HPDE6-E6E7 (cell line): Measurements from ENCODE around the gene CX3CR1.
"Not testable (repeated sequence)": the region's sequence is repeated elsewhere in the genome, so short reads cannot be mapped to it uniquely, and the experiment has no call there.

Experiments used
- DNase-seq: peaks from one replicate; pipeline ENCODE4 v3.0.0; 2011; ENCODE audit warnings: missing footprints; ENCODE audit errors: extremely low spot score

CX3CR1 gene

DNA sequence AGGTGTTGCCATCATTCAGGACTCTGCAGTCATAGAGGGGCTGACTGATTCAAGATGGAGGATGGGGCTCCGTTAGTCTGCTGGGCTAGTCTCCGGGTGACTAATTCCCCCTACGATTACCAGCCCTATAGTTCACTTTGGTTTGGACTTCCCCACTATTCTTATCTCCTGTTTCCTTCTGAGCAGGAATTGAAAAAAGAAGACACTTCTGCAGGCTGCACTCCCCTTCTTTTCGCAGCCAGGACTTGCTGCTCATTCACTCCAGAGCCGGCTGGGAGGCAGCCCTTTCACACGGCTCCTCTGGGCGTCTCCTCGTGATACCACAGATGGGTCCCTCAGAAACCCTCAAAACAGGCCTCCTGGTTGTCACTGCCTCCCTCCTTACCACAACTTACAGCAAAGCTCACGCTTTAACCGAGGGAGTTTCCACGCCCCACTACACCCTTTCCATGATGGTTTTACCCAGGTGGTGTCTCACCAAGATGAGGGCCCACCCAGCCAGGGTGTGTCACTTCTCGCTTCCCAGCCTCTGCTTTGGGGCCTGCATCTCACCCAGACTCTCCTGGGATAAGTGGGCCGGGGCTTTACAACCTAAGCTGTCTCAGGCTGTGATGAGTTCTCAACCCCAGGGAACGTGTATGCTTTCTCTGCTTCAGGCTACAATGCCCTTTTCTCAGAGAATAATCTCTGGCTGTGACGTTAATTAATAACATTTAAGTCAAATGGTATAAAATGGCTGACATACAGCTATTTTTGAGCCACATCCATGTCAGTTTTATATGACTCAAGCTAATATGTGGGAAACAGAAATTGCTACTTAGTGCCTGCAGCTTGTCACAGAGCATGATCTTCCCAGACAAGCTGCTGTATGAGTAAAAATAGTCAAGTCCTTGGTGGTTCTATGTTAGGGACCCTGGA, 11.9 kb downstream of the CX3CR1 start:
- DNase-seq: no peak

DNA sequence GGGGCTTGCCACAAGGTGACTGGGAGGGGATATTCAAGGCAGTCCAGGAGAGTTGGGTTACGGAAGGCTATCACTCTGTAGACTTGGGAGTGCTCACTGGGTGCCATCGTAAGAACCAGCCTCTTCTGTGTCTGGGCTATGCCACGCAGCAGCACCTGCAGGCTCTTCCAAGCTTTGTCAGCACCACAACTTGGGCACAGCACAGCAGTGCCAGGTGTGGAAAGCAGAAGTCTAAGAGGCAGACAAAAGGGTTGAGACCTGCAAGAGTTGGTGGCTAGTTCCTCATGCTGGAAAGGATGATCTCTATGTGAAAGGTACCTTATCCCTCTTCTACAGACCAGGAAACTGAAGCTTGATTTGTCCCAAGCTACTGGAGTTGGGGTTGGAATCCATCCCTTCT, 15.8 kb downstream of the CX3CR1 start:
- DNase-seq: no peak

DNA sequence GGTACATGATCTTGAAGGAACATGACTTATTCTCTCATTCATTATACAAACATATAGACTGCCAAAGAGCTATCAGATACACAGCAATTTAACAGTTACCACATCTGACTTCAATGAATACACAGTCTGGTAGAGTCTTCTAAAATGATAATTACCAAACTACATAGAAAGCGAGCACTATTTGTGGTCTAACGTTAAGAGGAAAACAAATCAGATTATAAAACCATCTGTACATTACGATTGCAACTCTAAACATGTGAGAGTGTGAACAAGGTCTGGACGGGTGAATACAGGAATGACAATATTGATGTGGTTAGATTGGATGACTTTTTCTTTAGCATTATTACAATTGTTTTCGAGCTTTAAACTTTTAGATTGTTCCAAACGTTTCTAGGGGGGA, 16.3 kb downstream of the CX3CR1 start:
- no peak for DNase-seq

DNA sequence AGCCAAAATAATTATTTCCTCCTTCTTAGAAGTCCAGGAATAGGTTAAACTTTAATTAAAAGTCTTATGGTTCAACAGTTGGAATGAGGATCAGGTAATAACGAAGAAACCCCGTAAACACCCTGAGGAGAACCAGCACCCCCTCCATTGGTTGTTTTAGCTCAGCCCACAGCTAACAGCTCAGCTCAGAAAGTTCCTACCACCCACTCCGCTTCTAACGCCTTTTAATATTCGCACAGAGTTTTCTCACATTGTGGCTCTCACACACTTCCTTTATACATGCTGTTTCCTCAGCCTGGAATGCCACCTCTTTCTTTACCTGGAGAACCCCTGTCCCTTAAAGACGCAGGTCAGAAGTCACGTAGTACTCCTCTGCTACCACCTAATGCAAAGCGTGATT, 17.0 kb downstream of the CX3CR1 start:
- no peak for DNase-seq

DNA sequence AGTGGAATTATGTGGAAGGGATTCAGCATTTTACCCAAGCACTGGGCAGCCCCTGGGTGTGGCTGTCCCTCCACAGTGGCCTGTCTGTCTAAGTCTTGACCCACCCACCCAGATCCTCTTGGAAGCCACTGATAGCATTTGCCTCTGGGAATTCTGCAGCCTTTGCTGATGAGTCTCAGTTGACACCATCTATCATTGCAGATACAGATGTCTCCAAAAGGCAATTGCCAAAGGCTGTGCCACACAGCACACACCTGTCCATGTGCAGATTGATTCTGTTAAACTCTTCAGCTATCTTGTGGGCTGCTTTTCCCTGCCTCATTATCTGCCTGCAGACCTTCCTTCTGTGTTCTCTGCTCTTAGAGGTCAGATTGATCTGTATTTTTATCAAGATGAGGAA, 18.1 kb downstream of the CX3CR1 start:
- DNase-seq: no peak

DNA sequence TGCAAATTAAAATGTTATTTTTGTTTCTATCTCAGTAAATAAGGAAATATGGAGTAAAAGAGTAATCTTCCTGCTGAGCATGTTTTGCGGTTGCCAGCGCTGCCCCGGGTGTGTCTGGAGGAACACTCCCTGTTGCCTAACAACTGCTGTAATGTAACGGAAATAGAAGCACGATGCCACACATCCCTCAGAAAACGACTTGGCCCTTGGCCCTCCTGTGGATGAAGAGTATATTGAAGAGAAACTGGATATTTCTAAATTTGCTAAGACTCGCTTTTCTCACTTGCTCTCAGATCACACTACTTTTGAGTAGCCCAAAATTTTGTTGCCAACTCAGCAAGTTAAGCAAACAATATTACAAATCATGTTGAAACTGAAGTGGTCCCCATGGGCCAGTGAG, 18.9 kb downstream of the CX3CR1 start:
- DNase-seq: peak; percentile 63

DNA sequence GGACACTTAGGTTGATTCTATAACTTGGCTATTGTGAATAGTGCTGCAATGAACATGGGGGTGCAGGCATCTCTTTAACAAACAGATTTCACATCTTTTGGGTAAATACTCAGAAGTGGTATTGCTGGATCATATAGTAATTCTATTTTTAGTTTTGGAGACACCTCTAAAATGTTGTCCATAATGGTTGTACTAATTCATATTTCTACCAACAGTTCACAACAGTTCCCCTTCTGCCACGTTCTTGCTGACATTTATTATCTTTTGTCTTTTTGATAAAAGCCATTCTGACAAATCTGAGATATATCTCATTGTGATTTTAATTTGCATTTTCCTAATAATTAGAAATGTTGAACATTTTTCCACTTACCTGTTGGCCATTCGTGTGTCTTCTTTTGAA, 19.5 kb downstream of the CX3CR1 start:
- no peak for DNase-seq

DNA sequence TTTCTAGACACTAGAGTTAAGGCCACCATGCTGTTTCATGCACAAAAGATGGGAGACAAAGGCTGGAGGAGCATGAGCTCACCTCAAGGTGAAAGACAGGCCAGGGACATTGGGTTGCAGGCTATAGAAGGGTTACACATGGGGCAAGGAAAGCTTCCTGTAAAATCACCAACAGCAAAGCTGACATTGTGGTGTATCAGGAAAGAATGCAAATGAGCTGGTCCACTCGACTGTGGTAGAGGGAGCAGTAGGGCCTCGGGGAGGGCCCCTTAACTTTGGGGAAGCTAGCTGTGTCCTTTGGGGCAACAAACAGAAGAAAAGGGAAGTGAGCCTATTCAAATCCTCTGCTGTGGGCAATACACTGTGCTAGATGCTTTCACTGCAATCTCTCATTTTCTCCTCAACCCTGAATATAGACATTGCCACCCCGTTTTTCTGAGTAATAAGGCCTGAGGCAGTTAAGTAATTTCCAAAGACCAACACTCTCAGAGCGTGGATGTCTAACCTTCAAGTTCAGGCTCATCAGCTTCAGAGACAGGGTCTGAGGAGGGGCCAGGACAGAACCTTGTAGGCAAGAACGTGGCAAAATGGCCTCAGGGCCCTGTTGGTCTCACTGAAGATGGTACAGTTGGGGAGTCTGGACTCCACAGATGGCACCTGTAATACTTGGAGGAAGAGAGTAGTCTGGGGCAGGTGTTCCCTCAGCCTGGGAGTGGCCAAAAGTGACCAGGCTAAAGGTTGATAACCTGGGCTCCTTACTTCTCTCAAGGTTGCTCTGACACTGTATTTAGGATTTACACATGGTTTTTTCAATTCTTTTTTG, 24.1 kb downstream of the CX3CR1 start:
- DNase-seq: no peak

DNA sequence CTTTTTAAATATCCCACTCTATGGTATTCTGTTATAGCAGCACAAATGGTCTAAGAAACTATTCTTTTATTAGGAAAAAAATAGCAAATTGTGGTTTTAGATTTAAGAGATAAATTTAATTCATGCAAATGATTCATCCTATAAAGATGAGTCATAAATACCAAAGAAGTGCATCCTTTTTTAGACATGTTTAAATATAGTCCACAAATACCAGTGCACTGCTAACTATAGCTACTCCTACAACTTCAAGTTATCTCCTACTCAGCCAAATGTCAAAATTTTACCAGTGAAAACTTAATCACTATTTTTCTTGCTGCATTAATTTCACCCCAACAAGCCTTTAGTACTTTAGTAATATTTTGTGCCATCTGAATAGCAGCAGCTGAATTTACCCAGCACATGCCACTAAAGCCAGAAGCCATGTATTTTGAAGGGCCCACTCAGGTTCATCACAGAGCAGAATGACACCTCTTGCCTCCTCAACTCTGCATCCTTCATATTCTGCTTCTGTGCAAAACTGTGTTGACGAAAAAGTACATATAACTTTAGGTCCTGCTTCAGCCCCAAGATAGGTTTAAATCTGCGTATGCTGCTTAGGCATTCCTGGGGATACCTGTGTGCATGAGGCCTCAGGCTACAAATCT, 24.9 kb downstream of the CX3CR1 start:
- no peak for DNase-seq

DNA sequence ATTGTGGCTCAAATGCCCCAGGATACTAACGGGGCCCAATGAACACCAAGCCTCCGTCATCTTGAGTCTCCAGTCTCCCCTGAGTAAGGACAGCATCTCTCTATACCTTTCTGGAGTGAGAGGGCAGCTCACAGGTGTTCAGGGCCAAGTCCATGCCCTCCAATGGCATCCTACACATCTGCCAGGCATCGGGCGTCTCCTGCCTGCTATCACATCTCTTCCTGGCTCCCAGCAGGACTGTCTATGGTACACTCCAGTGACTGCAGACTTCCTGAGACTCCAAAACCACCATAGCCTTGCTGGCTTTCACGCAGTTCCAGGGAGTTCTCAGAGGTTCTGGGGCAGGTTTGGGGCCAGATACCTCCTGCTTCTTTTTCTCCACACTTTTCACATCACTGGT, 28.3 kb downstream of the CX3CR1 start:
- DNase-seq: no peak

DNA sequence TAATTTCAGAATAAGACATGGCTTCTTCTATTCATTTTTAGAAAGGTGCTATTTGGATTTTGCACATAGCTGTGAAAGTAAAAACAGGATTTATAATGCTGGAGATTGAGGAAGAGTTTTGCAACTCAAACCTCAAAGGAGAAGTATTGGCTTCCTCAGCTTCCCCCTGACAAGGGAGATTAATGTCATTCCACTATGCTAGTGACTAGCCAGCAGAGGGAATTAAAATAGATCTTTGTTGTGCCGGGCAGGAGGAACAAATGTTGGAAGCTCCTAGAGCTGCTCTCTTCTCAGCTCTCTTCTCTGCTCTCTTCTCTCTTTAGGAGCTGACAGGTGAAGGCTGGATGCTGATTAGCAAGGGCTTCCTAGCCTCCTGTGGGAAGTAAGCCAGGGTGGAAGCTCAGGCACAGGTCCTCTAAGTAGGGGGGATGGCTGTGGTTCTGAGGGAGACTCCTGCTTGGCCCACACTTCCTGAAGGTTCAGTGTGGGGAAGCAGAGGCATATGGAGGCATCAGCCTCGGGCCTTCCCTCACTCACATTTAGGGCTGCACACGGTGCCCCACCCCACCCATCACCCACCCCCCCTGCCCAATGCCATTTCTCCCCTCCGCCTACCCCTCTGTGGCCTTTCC, 29.6 kb downstream of the CX3CR1 start:
- no peak for DNase-seq

DNA sequence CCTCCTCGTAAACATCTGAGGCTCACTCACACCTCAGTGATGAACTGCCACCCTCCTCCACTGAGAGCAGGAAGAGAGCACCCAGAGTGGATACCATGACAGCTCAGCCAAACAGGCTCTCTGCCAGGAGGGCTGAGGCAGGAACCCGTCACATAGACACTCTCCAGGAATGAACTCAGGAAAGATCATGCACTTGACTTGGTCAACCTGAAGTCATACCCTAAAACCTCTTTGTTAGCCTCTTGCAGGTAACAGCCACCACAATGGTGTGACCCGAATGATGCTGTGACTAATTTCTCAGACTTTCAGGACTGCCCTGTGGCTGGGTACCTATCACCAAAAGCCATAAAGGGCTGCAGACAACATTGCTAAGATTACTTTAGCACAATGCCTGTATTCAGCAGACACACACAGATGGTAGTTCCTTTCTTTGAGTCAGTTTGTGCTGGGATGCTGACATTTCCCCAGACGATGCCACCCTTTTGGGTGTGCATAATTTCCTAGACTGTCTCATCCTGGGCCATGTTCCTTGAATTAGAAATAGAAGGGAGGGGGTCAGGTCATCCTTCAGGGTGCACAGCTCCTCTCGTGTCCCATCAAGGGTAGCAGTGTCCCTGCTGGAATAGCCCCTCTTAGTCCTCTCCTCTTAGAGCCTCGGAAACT, 30.3 kb downstream of the CX3CR1 start:
- no peak for DNase-seq

DNA sequence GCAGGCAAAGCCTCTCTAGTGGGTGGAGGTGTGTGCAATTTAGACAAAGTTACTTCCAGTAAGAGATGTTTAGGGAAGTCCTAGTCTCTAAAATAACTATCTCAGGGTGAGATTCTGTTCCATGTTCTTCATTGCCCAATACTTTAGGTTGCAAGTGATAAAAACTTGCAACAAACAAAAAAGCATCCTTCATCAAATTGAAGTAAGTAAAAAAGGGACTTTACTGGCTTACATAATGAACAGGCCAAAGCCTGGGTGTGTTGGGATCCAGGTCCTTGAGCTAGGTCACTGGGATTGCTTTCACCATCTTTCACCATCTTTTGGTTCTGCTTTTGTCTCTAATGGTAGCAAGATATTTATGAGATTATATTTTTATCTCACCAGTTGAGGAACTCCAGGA, 38.3 kb downstream of the CX3CR1 start:
- no peak for DNase-seq

DNA sequence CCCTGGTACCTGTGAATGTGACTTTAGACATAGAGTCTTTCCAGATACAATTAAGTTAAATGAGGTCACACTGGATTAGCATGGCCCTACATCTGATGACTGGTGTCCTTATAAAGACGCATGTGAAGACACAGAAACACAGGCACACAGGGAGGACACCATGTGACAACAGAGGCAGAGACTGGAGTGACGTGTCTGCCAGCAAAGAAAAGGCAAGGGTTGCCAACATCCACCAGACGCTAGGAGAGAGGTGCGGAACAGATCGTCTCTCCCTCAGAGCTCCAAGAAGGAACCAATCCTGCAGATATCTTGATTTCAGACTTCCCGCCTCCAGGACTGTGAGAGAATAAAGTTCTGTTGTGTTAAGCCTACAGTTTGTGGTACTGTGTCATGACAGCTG, 42.8 kb downstream of the CX3CR1 start:
- DNase-seq: no peak

DNA sequence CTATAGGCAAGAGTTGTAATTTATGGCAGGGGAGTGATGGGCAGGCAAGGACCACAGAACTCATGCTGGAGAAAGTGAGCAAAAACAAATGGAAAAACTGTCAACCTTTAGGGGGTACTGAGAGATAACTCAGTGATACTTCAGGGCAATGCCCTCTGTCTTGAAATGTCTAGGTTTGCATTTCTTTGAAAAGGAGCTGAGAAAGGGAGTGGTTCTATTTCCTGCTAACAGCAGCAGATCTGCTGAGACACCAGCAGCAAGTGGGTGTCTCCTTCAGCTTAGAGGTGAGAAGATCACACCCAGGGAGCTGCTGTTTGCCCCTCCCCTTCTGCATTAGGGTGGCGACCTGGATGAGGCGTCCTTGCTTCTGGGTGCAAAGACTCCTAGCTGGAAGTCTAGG, 45.2 kb downstream of the CX3CR1 start:
- no peak for DNase-seq

DNA sequence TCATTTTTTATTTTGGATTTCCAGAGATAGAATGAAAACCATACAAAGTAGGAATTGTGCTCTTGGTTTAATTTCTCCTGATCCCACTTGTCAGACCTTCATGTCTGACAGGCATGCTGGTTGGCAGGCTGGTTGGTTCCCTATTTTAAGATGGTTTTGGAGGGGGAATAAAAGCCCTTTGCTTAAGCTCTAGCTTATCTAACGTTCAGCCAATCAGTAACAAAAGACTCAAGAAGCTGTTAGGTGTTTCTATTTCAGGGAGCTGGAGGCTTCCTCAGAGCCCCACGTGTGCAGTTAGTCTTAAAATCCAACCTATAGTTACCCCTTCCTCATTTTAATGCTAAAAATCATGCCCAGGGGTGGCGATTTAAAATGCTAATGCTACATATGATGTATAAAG, 47.0 kb downstream of the CX3CR1 start:
- DNase-seq: no peak

DNA sequence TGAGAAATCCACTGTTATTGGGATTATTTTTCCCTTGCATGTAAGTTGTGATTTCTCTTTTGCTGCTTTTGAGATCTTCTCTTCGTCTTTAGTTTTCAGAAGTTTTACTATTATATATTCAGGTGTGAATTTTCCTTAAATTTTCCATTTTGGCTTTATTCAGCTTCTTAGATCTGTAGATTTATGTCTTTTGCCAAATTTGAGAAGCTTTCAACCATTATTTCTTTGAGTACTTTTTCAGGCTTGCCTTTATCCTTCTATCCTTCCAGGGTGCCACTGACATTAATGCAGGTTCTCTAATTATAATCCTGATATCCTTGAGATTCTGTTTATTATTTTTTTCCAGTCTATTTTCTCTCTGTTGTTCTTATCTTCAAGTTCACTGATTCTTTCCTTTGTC, 49.4 kb downstream of the CX3CR1 start:
- DNase-seq: no peak

DNA sequence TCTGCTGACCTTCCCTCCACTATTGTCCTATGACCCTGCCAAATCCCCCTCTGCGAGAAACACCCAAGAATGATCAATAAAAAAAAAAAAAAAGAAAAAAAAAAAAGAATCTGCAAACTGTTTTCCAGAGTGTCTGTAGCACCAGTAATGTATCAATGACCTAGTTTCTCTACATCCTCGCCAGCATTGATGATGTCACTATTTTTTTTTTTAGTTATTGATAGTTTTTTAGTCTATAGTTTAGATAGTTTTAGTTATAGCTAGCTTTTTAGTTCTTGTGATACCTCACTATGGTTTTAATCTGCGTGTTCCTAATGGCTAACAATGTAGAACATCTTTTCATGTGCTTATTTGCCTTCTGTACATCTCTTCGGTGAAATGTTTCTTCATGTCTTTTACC, 51.3 kb downstream of the CX3CR1 start:
- no peak for DNase-seq

DNA sequence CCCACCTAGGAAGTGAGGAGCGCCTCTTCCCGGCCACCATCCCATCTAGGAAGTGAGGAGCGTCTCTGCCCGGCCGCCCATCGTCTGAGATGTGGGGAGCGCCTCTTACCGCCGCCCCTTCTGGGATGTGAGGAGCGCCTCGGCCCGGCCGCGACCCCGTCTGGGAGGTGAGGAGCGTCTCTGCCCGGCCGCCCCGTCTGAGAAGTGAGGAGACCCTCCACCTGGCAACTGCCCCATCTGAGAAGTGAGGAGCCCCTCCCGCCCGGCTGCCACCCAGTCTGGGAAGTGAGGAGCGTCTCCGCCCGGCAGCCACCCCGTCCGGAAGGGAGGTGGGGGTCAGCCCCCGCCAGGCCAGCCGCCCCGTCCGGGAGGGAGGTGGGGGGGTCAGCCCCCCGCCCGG, 52.2 kb downstream of the CX3CR1 start:
- not testable (repeated sequence) for DNase-seq

DNA sequence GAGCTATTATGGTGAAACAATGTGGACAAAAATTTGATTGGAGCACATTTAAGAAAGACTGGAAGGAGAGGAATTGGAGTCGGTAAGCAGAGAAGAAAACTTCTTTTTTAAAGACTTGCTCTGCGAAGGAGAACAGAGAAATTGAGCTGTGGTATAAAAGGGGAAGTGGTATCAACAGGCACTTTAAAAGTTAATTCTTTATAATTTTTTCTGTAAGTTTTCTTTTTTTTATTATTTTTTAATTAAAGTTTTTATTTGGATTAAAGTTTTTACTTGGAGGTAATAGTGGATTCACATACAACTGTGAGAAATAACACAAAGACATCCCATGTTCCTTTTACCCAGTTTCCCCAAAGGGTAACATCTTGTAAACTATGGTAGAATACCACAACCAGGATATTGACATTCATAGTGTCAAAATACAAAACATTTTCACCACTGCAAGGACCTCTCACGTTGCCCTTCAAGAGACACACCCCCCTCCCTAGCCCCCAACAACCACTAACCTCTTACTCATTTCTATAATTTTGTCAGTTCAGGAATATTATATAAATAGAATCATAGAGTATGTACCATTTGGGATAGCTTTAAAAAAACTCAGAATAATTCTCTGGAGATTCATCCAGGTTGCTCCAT, 53.6 kb downstream of the CX3CR1 start:
- no peak for DNase-seq

DNA sequence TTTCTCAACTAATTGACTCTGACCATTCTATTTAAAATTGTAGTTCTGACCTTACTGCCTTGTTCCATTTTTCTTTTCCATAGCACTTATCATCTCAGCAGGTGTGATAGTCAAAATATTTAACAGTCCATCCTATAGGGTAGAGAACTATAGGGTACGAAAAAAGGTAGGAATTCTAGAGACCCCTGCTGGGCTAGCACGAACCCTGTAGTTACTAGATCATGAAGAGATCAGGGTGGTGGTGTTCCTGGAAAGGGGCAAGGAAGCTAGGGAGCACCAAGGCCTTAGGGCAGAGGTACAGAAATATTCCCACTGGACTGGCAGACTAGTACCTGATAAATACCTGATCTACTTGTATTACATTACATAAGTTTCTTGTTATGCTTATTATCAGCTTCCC, 55.5 kb downstream of the CX3CR1 start:
- DNase-seq: no peak
